ENCODE measurements around the gene PTEN.

Gene PTEN

DNA sequence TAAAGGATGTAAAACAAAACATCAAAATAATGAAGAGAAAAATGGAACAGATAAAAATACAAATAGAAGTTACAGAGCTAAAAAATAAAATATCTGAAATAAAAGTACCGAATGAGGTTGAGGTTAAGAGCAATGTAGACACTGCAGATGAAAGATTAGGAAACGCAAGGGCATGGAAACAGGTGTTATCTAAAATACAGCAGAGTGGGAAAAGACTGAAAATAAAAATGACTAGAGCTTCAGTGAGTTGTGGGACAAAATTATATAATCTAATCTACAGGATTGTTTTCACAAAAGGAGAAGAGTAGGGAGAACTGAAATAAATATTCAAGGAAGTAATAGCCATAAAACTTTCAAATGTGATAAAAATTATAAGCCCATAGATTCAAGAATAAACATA lies 123.8 kb downstream of the PTEN start:
- no peak for DNase-seq

DNA sequence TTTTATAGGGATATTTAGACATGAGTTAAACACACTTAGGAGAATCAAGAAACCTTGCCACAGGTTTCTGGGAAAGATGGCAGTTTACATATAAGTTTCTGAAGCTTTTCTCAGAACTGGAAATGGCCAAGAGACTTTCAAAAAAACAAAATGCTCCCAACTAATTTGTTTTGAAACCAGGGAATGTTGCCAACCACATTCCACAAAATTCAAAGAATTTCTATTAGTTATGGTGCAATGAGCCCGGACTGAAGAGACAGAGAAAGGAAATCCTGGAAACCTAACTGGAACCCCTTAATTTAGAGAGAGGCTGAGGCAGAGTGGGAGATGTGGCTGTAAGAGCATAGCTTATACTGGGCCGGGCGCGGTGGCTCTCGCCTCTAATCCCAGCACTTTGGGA lies 128.5 kb downstream of the PTEN start:
- DNase-seq = no peak

DNA sequence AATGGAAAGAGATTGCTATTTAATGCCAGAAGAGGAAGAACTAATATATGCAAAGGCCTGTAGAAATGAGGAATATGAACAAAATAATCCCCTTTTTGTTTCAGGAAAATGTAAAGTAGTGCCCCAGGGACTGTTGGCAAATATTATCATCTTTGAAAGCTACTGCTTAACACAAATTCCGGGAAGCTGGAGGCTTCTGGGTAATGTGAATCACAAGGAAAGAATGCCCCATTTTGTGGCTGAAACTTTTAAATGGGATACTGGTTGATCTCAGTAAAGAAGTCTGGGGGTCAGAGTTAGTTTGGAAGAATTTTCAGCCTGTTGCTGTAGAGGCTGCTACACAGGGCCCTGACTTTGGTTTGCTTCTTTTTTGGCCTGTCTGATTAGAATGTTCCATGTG lies 141.0 kb downstream of the PTEN start:
- no peak for DNase-seq

DNA sequence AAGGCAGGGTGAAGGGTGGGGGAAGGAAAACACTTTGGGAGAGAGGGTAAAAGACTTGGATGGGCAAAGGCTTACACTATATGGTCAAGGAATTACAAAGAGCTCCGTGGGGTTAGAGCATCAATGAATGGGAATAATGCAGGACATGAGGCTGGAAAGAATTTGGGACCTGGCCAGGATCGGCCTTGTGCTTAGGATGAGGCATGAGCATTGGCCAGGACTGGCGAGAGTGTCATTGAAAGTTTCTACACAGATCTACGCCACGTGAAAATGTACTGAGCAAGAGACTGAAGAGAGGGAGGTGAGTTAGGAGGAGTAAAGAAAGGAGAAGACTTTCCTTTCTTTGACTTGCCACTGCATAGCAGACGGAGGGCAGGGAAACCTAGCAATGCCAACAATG lies 142.8 kb downstream of the PTEN start:
- DNase-seq = no peak

DNA sequence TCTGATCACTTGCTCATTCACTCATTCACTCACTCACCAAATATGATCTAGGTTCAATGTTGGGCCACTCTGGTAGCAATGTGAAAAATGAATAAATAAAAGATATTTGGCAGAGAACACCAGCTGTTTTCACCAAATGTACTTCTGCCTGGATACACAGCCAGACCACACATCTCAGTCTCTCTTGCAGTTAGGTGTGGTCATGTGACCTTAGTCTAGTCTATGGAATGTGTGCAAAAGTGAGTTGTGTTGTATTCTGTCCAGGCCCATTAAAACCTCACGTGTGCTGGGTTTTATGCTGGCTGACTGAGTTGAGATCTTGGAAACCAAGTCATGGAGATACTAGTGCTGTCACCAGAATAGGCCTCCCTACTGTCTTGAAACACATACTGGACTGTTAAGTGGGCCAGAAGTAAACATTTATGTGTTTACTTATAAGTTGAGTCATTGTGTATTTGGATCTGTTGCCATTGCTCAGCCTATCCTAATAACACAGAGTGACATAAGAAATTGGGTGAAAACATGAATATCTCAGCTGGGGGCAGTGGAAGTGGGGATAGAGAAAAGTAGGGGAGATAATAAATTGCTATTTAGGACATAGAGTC lies 145.5 kb downstream of the PTEN start:
- no peak for DNase-seq

DNA sequence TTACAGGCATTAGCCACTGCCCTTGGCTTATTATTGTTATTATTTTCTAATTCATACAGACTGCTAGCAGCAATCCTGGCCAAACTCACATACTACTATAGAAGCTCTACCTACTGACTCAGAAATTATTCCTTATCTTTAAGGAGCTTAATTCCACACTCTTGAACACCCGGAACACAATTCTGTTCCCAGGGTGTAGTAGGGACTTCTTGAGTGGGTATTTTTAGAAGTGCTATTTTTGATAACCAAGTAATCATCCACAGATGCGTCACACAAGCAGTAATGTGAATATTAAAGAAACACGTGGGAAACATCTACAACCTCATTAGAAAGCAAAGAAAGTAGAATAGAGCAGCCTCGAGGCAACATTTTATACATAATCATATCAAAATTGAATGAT lies 149.2 kb downstream of the PTEN start:
- no peak for DNase-seq

DNA sequence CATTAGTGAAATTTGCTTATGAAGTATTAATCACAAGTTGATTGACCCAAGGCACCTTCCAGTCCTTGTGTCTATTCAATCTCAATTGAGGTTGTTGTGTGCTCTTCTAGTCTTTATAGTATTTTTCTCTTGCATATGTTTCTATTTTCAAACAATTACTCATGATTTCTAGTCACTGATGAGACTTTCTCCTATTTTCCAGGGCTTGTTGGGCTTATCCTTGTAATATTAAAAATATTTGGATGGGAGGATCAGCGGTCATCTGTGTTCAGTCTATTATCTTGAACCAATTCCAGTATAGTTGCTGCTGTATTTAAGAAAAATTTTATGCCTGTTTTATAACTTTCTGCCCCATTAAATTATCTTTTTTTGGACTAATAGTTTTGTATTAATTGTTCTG lies 154.4 kb downstream of the PTEN start:
- DNase-seq = no peak

DNA sequence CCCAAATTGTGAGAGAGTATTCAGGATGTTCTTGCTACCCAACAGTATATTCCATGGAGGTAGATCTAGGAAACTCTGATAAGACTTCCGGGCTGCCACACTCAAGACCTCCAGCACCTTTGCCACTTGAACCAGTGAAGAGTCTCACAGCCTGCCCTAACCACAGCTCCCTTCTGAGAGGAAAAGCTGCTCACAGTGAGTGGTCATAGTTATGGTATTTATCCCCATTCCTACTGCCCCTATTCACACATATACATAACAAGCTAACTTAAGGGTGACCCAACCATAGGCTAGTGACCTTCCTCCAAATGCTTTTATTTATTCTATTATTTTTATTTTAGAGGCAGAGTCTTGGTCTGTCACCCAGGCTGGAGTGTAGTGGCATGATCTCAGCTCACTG lies 156.3 kb downstream of the PTEN start:
- no peak for DNase-seq
